Cardiac fibroblast (primary cell): ENCODE measurements around the gene BOC.
A peak's percentile ranks its signal among the peaks of the same experiment; 100 is the strongest.

ENCODE experiments used
- DNase-seq, 2 donors: peaks; one replicate each; pipeline versions ENCODE4 v3.0.0 to v3.0.0-alpha.2; 2010; ENCODE audit warnings: low read depth in 2 of 2
- H3K4me3 ChIP-seq, 2 donors: replicated peaks in 1 of 2; 1 replicate in 1 of 2; 2 replicates in 1 of 2; pipeline ENCODE4 v1.5.1; 2011; ENCODE audit warnings: low read depth in 2 of 2, low read length in 2 of 2, mild to moderate bottlenecking in 2 of 2, moderate library complexity in 1 of 2
- CTCF ChIP-seq: IDR thresholded peaks from one replicate; pipeline ENCODE4 v1.5.1; 2011; ENCODE audit warnings: low read depth, mild to moderate bottlenecking, low read length, inconsistent platforms

BOC gene

GRCh38 chr3:113253702-113254101 is 42.3 kb downstream of the BOC start:
- no peak for TF ChIP-seq CTCF
- no peak for DNase-seq

DNA sequence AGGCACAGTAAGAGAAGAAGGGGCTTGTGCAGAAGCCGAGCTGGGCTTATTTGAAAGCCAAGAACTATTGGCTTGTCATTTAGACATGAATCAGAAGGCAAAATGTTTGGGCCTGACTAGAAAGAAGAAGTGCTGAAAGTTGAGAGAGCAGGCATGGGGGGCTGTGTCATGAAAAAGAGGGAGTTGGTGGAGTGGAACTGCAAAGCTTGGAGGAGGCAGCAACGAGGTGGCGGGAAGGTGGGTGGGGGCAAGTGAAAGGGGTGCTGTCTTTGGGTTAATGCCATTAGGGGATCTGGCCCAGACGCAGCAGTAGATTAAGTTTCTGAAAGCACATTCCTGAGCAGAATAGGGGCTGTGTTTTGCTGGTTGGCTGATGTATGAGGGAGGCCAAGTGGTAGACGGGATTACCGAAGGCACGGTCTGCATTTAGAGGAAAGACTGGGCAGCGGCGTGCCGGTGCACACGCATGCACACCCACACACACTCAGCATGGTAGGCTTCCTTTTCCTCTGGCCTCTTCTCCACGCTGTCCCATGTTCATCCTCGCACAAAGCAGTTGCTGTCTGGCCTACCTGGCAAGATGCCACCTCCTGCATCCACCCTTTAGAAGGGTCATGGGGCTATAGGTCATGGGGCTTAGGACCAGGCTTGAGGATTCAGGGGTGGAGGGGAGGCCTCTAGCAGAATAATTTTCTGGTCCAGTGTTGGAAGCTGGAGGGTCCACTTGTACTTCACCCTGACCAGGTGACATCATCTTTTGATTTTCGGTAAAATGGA is 43.0 kb downstream of the BOC start:
- TF ChIP-seq CTCF = no peak

More at GRCh38 chr3:113253702-113254101, 42.3 kb downstream of the BOC start:
- H3K4me3 ChIP-seq = no peak overlapping the region

GRCh38 chr3:113255100-113255853 is 43.9 kb downstream of the BOC start:
- no peak overlapping the region for H3K4me3 ChIP-seq
- no peak for TF ChIP-seq CTCF
- DNase-seq = peak in 1 of 2 donors; percentile 11

More for the DNA sequence above, 43.0 kb downstream of the BOC start:
- DNase-seq = peak in 1 of 2 donors; percentile 31
- H3K4me3 ChIP-seq = no peak overlapping the region

DNA sequence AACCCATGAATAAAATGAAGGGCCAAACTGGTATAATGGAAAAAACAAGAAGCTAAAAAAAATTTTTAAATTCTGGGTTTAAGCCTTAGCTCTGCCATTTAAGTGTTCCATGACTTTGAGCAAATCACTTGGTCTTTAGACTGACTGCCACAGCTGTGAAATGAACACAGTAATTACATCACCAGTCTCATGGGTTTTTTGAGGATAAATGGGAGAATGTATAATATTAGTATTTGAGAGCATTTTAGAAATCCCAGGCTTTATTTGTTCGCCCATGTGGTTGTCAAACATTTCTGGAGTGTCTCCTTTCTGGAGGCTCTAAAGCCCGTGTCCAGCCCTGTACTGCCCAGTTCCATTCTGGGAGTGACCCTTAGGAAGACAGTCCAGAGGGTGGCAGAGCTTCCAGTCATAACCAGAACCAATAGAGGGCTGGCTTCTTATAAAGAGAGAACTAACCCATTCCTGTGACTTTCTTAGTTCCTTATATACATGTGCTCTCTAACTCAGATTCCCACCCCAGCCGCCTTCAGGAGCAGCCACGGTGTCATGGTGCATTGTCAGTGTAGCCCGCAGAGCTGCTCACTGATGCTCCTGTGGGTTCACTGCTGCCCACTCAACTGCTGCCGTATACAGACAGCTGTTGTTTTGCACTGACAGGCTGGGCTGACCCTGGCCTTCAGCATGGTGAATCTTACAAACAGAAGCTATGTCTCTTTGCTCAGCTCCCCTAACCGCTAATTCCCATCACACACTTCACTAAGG is 44.7 kb downstream of the BOC start:
- no peak for TF ChIP-seq CTCF
- no peak for DNase-seq

DNA sequence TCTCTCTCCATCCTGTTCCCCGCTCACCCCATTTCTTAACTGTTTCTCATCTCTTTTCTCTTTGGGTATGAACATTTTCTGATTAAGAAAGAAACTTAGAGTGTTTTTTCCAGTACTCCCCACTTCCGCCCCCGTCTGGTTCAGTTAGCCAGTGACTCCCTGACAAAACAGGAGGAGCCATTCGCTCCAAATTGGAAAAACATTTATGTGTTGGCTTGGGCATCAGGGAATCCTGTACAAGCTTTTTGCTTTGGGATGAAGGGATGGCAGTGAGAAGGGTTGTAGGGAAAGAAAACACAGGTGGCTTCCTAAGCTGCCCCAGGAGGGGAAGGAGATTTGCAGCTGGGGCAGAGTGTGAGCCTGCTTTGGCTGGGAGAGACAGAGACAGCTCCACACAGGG is 47.0 kb downstream of the BOC start:
- DNase-seq = no peak
- TF ChIP-seq CTCF = peak; percentile 17
- no peak overlapping the region for H3K4me3 ChIP-seq

More for the DNA sequence above, 44.7 kb downstream of the BOC start:
- H3K4me3 ChIP-seq = no peak overlapping the region

DNA sequence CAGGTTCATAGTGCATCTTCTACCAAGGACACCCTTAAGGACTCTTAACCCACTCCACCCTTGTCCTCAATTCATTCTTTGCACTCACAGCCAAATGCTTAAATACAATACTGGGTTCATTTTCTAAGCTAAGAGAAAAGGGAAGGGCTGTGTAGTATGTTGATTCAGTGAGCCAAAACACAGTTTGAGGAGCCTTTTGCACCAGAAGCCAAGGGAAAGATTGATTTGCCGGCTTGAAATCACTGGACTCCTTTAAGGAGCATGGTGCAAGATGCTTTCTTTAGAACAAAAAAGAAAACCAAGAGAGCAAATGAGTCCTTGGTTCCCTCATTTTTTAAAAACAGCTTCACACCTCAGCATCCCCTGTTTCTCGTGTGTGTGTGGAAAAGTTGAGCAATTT is 47.8 kb downstream of the BOC start:
- no peak for TF ChIP-seq CTCF
- no peak for DNase-seq
- H3K4me3 ChIP-seq = no peak overlapping the region
